Hepatocyte (in vitro differentiated cells): ENCODE data around the gene IL17REL. TPM values are rescaled to one million over a fixed set of nuclear protein-coding genes. Genes with fewer than 3 reads are reported as not detected.

Experiments
- DNase-seq: peaks from one replicate; pipeline ENCODE4 v3.0.0-alpha.2; 2016; ENCODE audit warnings: low spot score
- H2AFZ ChIP-seq: fragments of 200-600 bp; sonication (generic); 2 replicates; pipeline ENCODE4 v1.6.0; 2016; ENCODE audit warnings: antibody characterized with exemption, mild to moderate bottlenecking
- H3K27ac ChIP-seq: fragments of 200-600 bp; sonication (generic); 2 replicates; pipeline ENCODE4 v1.5.1; 2016; ENCODE audit warnings: mild to moderate bottlenecking
- H3K27me3 ChIP-seq: fragments of 200-600 bp; sonication (generic); 2 replicates; pipeline ENCODE4 v1.6.1; 2016
- H3K36me3 ChIP-seq: fragments of 200-600 bp; sonication (generic); replicated peaks from 2 replicates; pipeline ENCODE4 v1.5.1; 2016; ENCODE audit warnings: low read depth; ENCODE audit not compliant: insufficient read depth
- H3K4me1 ChIP-seq: fragments of 200-600 bp; sonication (generic); 2 replicates; pipeline ENCODE4 v1.5.1; 2016; ENCODE audit warnings: mild to moderate bottlenecking, moderate library complexity; ENCODE audit not compliant: insufficient read depth
- H3K4me2 ChIP-seq: fragments of 200-600 bp; sonication (generic); 2 replicates; pipeline ENCODE4 v1.6.0; 2016
- H3K4me3 ChIP-seq: fragments of 200-600 bp; sonication (generic); 2 replicates; pipeline ENCODE4 v1.5.1; 2016; ENCODE audit warnings: mild to moderate bottlenecking
- H3K79me2 ChIP-seq: fragments of 200-600 bp; sonication (generic); 2 replicates; pipeline ENCODE4 v1.6.0; 2017; ENCODE audit warnings: mild to moderate bottlenecking
- H3K9me2 ChIP-seq: fragments of 200-600 bp; sonication (generic); replicated peaks from 2 replicates; pipeline ENCODE4 v1.6.0; 2017; ENCODE audit warnings: mild to moderate bottlenecking; ENCODE audit not compliant: insufficient read depth
- H3K9me3 ChIP-seq: fragments of 200-600 bp; sonication (generic); 2 replicates; pipeline ENCODE4 v1.5.1; 2016; ENCODE audit warnings: low read depth, mild to moderate bottlenecking
- H4K20me1 ChIP-seq: fragments of 200-600 bp; sonication (generic); 2 replicates; pipeline ENCODE4 v1.6.0; 2016; ENCODE audit warnings: mild to moderate bottlenecking; ENCODE audit not compliant: insufficient read depth, poor library complexity, severe bottlenecking
- EZH2 ChIP-seq: fragments of 200-600 bp; sonication (generic); IDR thresholded peaks from 2 replicates; pipeline ENCODE4 v1.6.1; 2016; ENCODE audit warnings: antibody characterized with exemption, mild to moderate bottlenecking, borderline replicate concordance
- EZH2phosphoT487 ChIP-seq: fragments of 200-600 bp; sonication (generic); IDR thresholded peaks from one replicate; pipeline ENCODE4 v1.6.1; 2018; ENCODE audit warnings: antibody characterized with exemption, mild to moderate bottlenecking, low read depth, moderate library complexity; ENCODE audit not compliant: unreplicated experiment, severe bottlenecking
- WGBS: methylation state at CpG from one replicate; pipeline ENCODE4 v1.1.6; 2016; ENCODE audit warnings: low lambda C conversion rate; ENCODE audit errors: missing lambda C conversion rate; 5-methylcytosine and 5-hydroxymethylcytosine counted together
- polyA plus RNA-seq: library from polyadenylated mRNA; unstranded; fragments of >200 nt; fragmentation: Nextera tagmentation; extraction: Ambion mirVana; gene quantifications from 2 replicates; pipeline ENCODE4 v1.2.1, GENCODE V29; 2016
- total RNA-seq: library from RNA; depleted of rRNA; stranded (reverse); fragments of >200 nt; gene quantifications from 2 replicates; pipeline ENCODE4 v1.2.3, GENCODE V29; 2014
- TF ChIP-seq, protein P1 (sequence below): fragments of 200-600 bp; sonication (generic); IDR thresholded peaks from 2 replicates; pipeline ENCODE4 v1.5.1; 2016; ENCODE audit warnings: antibody characterized with exemption, mild to moderate bottlenecking; ENCODE audit not compliant: poor library complexity

IL17REL gene
- total and polyA plus RNA-seq, 2 experiments from 2014 or later: not detected

DNA sequence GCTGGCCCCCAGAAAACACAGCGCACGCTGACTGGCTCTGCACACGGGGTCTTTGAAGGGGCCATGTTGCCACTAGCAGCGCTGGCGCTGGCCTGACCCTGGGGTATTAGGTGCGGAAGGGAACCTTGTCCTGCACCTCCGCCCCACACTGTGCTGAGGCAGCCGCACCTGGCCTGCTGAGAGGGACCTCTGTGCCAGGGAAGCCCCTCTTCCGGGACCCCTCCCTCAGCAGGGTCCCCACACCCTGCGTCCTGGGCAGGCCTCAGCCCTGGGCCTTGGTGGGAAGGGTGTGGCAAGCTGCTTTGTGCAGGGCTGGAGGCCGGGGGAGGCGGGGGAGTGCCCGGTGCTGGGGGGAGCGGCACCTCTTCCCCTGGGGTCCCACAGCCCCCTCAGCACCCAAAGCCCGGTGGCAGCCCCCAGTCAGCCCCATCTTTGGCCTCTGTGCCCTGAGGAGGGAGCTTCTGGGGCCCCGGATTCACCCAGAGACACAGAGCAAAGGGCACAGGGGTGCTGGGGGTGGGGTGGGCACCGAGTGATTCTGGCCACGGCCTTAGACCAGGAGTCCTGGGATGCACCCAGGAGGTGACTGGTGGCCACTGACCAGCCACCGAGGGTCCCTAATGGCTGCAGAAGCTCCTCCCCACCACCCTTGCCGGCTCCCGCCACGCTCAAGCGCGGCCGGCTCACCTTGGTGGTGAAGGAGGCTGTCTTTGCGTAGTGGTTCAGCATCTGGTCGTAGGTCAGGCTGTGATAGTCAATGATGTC is 34.1 kb upstream of the IL17REL start:
- H3K4me3 ChIP-seq: no peak overlapping the region
- H2AFZ ChIP-seq: no peak overlapping the region
- no peak overlapping the region for H3K27ac ChIP-seq
- H3K4me1 ChIP-seq: no peaks in the 10 kb centered on the region
- no peaks in the 10 kb centered on the region for H3K9me3 ChIP-seq
- H3K36me3 ChIP-seq: no peaks in the 10 kb centered on the region
- no peaks in the 10 kb centered on the region for H3K9me2 ChIP-seq
- no peaks in the 10 kb centered on the region for H3K79me2 ChIP-seq
- no peaks in the 10 kb centered on the region for H3K27me3 ChIP-seq
- DNase-seq: no peak
- 91% methylated on average over 17 of the region's 27 CpGs for WGBS
- H3K4me2 ChIP-seq: no peak overlapping the region
- no peaks in the 10 kb centered on the region for H4K20me1 ChIP-seq
- TF ChIP-seq, protein P1, sequence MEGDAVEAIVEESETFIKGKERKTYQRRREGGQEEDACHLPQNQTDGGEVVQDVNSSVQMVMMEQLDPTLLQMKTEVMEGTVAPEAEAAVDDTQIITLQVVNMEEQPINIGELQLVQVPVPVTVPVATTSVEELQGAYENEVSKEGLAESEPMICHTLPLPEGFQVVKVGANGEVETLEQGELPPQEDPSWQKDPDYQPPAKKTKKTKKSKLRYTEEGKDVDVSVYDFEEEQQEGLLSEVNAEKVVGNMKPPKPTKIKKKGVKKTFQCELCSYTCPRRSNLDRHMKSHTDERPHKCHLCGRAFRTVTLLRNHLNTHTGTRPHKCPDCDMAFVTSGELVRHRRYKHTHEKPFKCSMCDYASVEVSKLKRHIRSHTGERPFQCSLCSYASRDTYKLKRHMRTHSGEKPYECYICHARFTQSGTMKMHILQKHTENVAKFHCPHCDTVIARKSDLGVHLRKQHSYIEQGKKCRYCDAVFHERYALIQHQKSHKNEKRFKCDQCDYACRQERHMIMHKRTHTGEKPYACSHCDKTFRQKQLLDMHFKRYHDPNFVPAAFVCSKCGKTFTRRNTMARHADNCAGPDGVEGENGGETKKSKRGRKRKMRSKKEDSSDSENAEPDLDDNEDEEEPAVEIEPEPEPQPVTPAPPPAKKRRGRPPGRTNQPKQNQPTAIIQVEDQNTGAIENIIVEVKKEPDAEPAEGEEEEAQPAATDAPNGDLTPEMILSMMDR: no peak
- no peak for TF ChIP-seq EZH2

DNA sequence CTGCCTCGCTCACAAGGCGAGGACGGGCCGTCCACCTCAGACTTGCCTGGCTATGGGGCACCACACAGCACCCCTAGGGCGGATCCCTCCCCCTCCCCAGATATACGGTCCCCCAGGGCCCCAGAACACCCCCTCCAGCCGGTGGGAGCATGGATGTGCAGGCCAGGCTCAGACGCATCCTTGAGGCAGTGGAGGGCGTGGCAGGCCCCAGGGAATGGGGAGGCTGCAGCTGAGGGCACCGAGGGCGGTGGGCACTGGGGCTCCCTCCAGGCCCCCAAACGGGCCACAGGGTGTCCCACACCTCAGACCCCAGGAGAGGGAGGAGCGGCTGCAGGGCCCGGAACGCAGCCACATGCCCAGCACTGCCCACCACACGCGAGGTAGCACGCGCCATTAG is 33.5 kb upstream of the IL17REL start:
- Histone ChIP-seq H3K9me3 (no peaks in the 10 kb centered on the region), H3K27me3 (no peaks in the 10 kb centered on the region), H3K4me2 (no peak overlapping the region), H3K79me2 (no peaks in the 10 kb centered on the region), H3K4me3 (no peak overlapping the region), H3K9me2 (no peaks in the 10 kb centered on the region), H3K4me1 (no peaks in the 10 kb centered on the region), H4K20me1 (no peaks in the 10 kb centered on the region), H3K27ac (no peak overlapping the region), H2AFZ (no peak overlapping the region), H3K36me3 (no peaks in the 10 kb centered on the region)
- TF ChIP-seq EZH2phosphoT487 (no peak), EZH2 (no peak)
- TF ChIP-seq, protein P1: no peak
- WGBS: 89% methylated on average over 9 of the region's 19 CpGs
- no peak for DNase-seq

DNA sequence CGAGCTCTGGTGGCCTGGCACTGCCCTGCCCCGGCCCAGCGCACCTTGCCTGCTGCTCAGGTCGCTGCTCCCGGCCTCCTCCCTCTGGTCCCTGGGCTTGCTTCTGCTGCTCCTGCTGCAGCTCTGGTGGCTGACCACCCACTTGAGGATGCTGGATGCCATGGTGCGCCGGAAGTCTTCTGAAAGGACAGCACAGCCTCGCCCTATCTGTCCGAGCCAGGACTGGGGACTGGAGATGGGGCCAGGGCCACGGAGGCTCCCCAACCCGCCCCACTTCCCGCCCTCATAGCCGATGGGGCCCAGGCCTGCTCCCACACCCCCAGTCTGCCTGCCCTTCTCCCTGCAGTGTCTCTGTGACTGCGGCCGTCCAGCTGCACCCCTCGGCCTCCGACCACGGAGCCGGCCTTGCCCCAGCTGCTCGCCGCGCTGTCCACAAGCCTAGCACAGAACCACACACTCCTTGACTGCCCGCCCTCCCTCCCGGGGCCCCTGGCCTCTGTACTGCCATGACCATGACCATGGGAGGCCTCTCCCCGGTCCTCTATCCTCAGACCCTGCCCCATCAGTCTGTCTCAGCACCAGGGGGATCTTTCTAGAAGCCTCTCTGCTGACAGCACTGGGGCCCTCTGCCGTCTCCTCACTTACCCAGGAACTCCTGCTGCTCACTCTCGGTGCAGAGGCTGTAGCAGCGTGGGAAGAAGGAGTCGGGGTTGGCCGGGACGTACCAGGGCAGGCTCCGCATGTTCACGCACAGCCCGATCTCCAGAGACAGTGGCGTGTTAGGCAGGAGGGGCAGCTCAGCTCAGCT is 32.9 kb upstream of the IL17REL start:
- Histone ChIP-seq H3K9me2 (no peaks in the 10 kb centered on the region), H4K20me1 (no peaks in the 10 kb centered on the region), H2AFZ (no peak overlapping the region), H3K79me2 (no peaks in the 10 kb centered on the region), H3K4me1 (no peaks in the 10 kb centered on the region), H3K27ac (no peak overlapping the region), H3K4me3 (no peak overlapping the region), H3K9me3 (no peaks in the 10 kb centered on the region), H3K36me3 (no peaks in the 10 kb centered on the region), H3K4me2 (no peak overlapping the region), H3K27me3 (no peaks in the 10 kb centered on the region)
- DNase-seq: peak; percentile 5
- no peak for TF ChIP-seq EZH2phosphoT487
- no peak for TF ChIP-seq EZH2
- TF ChIP-seq, protein P1: no peak
- 89% methylated on average over 29 of the region's 35 CpGs for WGBS
